ENCODE measurements around the gene PFAS.

Gene PFAS

GRCh38 chr17:8315764-8316217, 66.7 kb downstream of the PFAS start:
- Histone ChIP-seq H3K4me1 (peaks cover 0 to 16% (median 9%) of the 10 kb centered on the region in 4 donors), H3K27me3 (peaks cover 0 to 70% of the 10 kb centered on the region in 2 donors), H3K9me3 (no peaks in the 10 kb centered on the region), H3K4me3 (no peak overlapping the region), H3K27ac (no peak overlapping the region), H3K36me3 (no peaks in the 10 kb centered on the region)
- intact Hi-C loops (cut with DNase I; ENCODE audit: low total_unique reads): no loop called here
- TF ChIP-seq, protein P1, sequence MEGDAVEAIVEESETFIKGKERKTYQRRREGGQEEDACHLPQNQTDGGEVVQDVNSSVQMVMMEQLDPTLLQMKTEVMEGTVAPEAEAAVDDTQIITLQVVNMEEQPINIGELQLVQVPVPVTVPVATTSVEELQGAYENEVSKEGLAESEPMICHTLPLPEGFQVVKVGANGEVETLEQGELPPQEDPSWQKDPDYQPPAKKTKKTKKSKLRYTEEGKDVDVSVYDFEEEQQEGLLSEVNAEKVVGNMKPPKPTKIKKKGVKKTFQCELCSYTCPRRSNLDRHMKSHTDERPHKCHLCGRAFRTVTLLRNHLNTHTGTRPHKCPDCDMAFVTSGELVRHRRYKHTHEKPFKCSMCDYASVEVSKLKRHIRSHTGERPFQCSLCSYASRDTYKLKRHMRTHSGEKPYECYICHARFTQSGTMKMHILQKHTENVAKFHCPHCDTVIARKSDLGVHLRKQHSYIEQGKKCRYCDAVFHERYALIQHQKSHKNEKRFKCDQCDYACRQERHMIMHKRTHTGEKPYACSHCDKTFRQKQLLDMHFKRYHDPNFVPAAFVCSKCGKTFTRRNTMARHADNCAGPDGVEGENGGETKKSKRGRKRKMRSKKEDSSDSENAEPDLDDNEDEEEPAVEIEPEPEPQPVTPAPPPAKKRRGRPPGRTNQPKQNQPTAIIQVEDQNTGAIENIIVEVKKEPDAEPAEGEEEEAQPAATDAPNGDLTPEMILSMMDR (IDR thresholded peaks at IDR 0.05): no peak
- DNase-seq: no peak

GRCh38 chr17:8318010-8318935, 69.2 kb downstream of the PFAS start:
- no peaks in the 10 kb centered on the region for H3K36me3 ChIP-seq
- peaks cover 0 to 16% (median 9%) of the 10 kb centered on the region in 4 donors for H3K4me1 ChIP-seq
- H3K4me3 ChIP-seq: no peak overlapping the region
- no peak for DNase-seq
- H3K9me3 ChIP-seq: no peaks in the 10 kb centered on the region
- no peak overlapping the region for H3K27ac ChIP-seq
- TF ChIP-seq, protein P1 (IDR thresholded peaks at IDR 0.05): no peak
- peaks cover 0 to 46% of the 10 kb centered on the region in 2 donors for H3K27me3 ChIP-seq
- intact Hi-C loops (cut with DNase I; ENCODE audit: low total_unique reads): no loop called here

Measured in tibial artery (tissue), 4 donors.